Measurements from ENCODE around the gene POLR2I.

- TF ChIP-seq POLR2A (IDR thresholded peaks at IDR 0.05), result no peak
- TF ChIP-seq CTCF (IDR thresholded peaks at IDR 0.05), result no peak
Observed at GRCh38 chr19:36120092-36120983, 5.7 kb upstream of the POLR2I start.
